SHP77 treated with DMSO at 0.1 percent for 48 hours (cell line): ENCODE results near the gene PCGF1.
A peak's percentile ranks its signal among the peaks of the same experiment; 100 is the strongest.
"Not testable (repeated sequence)": the region's sequence is repeated elsewhere in the genome, so short reads cannot be mapped to it uniquely, and the experiment has no call there.

Experiments
- DNase-seq: peaks from one replicate; lab custom pipeline; 2025; lab: John Stamatoyannopoulos, UW

The PCGF1 gene

DNA sequence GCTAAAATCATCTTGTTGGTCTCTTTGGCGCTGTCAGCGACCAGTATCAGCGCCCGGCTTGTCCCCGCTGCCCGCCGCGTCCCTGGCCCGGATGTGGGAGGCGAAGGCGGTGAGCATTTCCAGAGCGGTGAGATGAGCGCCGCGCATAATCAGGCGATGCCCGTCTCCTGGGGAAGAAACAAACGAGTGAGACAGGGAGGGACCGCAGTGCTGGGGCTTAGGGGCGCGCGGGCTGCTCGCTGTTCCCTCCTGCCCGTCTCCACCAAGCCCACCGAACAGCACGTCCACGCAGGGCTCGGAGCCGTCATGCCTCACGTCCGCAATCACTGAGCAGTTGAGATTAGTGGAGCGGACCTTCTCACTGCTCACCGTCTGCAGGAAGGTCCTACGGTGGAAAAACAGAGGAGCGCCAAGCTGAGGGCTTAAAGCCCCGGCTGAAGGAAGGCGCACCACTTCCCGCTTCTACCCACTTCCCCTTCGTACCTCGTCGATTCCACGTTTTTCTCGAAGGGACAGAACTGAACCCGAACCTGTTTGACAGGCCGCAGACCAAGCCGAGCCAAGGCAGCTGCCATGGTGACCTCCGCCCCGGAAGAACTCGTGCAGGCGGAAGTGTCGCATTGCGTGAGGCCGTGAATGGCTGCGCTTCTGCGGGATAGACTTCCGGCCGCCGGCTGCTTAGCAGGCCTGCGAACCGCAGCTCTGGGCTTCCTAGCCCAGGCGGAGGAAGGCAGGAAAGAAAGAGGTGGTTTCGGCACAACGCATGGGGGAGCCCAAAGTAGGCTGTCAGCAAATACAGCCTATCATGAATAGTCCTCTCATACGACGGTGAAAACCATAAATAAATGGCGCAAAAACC is 35.2 kb downstream of the PCGF1 start, which contains the start of gene MRPL53:
Gene MRPL53 (minus strand): TSS at position 595 of the 859 bp plus-strand sequence. CDS start 20 bp downstream, at position 575.
- peak; percentile 86 for DNase-seq

DNA sequence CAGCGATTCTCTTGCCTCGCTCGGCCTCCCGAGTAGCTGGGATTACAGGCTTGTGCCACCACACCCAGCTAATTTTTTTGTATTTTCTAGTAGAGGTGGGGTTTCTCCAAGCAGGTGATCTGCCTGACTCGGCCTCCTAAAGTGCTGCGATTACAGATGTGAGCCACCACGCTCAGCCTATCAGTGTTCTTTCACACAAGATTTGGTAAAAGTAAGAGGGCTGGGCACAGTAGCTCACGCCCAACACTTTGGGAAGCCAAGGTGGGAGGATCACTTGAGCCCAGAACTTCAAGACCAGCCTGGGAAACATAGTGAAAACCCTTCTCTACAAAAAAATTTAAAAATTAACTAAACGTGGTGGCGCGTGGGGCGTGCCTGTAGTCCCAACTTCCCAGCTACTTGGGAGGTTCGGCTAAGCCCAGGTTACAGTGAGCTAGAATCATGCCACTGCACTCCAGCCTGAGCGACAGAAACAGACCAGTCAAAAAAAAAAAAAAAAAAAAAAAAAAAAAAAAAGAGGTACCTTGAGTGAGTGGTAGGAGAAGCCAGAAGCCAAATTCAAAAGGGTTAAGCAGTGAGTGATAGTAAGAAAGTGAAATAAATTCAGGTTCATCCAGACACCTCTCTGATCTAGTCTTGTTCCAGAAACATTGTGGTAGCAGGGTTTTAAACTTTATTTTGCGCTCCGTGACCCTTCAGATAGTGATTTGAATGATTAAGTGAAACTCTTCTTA is 36.0 kb downstream of the PCGF1 start:
- no peak for DNase-seq

GRCh38 chr2:74470742-74471141 is 36.8 kb downstream of the PCGF1 start:
- not testable (repeated sequence) for DNase-seq

- no peak for DNase-seq
These were observed 43.1 kb downstream of the PCGF1 start for GRCh38 chr2:74464406-74464805.

DNA sequence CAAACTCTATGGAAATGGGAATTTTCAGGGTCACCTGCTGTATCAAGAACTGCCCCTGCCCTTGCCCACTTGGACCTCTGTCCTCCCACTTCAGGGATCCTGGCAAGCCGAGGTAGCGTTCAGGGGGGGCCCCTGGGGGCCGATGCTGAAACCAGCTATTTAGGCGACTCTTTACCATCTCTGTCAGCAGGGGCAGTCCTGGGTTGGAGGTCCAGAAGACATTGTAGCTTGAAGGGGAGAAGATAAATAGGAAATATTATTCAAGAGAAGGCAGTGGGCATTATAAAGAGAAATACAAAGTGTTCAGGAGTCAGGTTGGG is 44.7 kb downstream of the PCGF1 start:
- DNase-seq, result no peak

DNA sequence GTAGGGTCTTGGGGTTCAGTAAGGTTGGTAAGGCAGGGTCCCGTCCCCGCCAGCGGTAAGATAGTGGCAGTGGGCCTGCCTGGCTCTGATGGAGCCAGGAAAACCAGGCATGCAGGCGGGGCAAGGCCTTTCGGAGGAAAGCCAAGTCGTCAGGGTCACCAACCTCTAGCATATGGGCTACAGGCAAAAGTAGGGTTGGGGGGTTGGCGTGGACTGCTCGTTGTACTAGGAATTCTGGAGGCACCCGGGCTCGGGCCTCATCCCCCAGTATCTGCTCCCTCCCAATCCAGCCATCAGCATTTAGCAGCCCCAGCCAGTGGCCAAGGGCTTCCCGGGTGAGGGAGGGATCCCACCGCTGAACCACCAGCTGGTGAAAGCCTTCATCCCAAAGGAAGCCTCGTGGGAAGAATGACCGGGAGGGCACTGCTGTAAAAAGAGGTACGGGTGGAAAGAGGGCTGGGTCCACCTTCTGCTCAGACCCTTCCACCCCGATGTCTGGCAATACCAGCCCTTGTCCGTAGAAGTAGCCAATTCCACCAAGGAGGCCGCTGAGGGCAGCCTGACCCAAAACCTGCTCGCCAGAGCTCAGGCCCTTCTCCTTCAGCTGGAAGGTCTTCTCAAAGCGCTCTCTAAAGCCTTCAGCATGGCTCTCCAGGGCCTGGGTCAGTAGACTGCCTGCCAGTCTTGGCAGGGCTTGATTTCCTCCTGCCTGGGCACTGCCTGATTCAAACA is 45.3 kb downstream of the PCGF1 start:
- DNase-seq, result no peak

DNA sequence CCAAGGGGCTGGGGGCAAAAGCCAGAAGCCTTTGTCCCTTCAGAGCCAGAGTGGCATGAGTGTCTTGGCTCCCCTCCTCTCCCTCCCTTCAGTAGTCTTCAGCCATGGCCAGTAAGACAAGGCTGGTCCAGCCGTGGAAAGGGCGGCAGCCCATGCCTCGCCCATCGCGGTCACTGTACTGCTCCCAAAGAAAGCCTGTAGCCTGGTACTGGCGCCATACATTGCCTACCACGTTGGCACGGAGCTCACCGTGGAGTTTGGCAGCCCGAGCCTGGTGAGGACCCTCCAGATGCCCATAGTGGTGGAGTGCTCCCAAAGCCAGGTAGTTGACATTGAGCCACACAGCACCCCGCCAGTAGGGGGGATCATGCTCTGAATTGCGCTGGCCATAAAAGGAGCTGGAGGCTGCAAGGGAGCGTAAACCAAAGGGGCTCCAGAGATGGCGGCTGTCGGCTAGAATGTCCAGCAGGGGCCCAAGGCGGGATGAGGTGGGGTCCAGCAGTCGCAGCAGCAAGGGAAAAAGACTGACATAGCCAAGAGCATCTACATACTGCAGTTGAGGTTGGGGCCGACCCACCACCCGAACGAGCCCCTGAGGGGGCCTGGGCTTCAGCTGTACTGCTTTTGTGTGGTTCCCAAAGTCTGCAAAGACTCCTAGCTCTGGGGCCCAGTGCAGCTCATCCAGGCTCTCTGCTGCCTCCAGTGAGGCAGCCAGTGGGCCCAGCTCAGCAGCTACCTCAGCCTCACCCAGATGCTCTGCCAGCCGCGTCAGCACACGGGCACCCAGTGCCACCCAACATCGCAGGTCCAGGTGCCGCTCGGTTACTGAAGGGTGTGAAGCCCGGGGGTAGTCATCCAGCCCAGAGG is 46.1 kb downstream of the PCGF1 start:
- no peak for DNase-seq

DNA sequence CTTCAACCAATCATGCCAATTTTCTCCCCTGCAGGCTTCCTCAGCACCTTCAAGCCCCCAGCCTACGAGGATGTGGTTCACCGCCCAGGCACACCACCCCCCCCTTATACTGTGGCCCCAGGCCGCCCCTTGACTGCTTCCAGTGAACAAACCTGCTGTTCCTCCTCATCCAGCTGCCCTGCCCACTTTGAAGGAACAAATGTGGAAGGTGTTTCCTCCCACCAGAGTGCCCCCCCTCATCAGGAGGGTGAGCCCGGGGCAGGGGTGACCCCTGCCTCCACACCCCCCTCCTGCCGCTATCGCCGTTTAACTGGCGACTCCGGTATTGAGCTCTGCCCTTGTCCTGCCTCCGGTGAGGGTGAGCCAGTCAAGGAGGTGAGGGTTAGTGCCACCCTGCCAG is 47.3 kb downstream of the PCGF1 start:
- DNase-seq, result not testable (repeated sequence)

- DNase-seq, result not testable (repeated sequence)
These were observed 47.9 kb downstream of the PCGF1 start for GRCh38 chr2:74459503-74460118.

- no peak for DNase-seq
These were observed 48.5 kb downstream of the PCGF1 start for GRCh38 chr2:74458938-74459363.

GRCh38 chr2:74458132-74458937 is 49.2 kb downstream of the PCGF1 start, which contains the start of gene WBP1:
Gene WBP1 (plus strand): TSS chr2:74458438. CDS start chr2:74458603, 165 bp downstream.
- DNase-seq, result peak; percentile 99

DNA sequence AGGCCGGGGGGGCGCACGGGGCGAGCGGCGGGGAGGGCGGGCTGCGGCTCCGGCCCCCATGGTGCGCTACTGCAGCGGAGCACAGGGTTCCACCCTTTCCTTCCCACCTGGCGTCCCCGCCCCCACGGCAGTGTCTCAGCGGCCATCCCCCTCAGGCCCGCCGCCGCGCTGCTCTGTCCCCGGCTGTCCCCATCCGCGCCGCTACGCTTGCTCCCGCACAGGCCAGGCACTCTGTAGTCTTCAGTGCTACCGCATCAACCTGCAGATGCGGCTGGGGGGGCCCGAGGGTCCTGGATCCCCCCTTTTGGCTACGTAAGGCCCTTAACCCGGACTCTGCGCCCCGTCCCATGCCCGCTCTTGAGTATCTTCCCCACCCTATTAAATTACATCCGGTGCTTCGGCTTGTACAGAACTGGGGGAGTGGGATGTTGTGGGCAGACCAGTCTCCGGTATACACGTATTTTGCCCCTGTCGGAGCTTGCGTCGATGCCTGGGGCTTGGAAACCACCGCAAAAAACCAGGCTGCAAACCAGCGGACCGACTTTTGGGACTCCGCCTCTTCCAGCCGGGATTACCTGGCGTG is 49.9 kb downstream of the PCGF1 start:
- DNase-seq, result peak; percentile 58

DNA sequence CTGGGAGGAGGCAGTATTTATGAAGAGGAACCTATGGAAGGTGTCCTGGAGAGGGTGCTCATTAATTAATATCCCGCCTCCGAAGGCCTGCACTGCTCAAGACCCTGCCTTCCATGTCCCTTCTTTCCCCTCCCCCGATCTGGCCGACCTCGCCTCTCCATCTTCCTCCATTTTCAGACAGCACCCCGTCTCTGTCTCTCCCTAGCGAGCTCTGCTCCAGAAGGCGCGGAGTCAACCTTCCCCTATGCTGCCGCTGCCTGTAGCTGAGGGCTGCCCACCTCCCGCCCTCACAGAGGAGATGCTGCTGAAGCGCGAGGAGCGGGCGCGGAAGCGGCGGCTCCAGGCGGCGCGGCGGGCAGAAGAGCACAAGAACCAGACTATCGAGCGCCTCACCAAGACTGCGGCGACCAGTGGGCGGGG is 50.4 kb downstream of the PCGF1 start:
- DNase-seq, result no peak
